Tibial nerve (tissue), 4 donors: ENCODE results near the gene NPIPB2. TPM values are rescaled to one million over a fixed set of nuclear protein-coding genes. Genes with fewer than 3 reads are reported as not detected.
"Not testable (repeated sequence)": the region's sequence is repeated elsewhere in the genome, so short reads cannot be mapped to it uniquely, and the experiment has no call there.

Experiments
- DNase-seq, 2 donors: peaks; one replicate each; pipeline ENCODE4 v3.0.0-alpha.2; 2019; ENCODE audit warnings: low spot score in 2 of 2
- H3K27ac ChIP-seq, 4 donors: fragments of 200-600 bp; sonication (generic) in 3 of 4; one replicate each; pipeline ENCODE4 v1.5.1; 2017 to 2019; ENCODE audit warnings: mild to moderate bottlenecking in 1 of 4
- H3K27me3 ChIP-seq, 2 donors: fragments of 200-600 bp; sonication (generic) in 1 of 2; one replicate each; pipeline versions ENCODE4 v1.5.1 to v1.6.0; 2017 to 2019
- H3K36me3 ChIP-seq, 3 donors: fragments of 200-600 bp; sonication (generic); one replicate each; pipeline ENCODE4 v1.5.1; 2018 to 2019
- H3K4me1 ChIP-seq, 4 donors: fragments of 200-600 bp; sonication (generic) in 3 of 4; one replicate each; pipeline ENCODE4 v1.5.1; 2017 to 2019
- H3K4me3 ChIP-seq, 4 donors: fragments of 200-600 bp; sonication (generic) in 3 of 4; one replicate each; pipeline ENCODE4 v1.5.1; 2017 to 2019; ENCODE audit warnings: mild to moderate bottlenecking in 1 of 4, moderate library complexity in 1 of 4
- H3K9me3 ChIP-seq, 4 donors: fragments of 200-600 bp; sonication (generic) in 3 of 4; one replicate each; pipeline ENCODE4 v1.5.1; 2017 to 2019
- CTCF ChIP-seq, 5 experiments: fragments of 200-600 bp in 3 of 5; fragments of 450-650 bp in 2 of 5; sonication (generic) in 3 of 5; IDR thresholded peaks; one replicate each; pipeline ENCODE4 v1.5.1; 2016 to 2019; ENCODE audit warnings: antibody characterized with exemption in 5 of 5, mild to moderate bottlenecking in 3 of 5, moderate library complexity in 2 of 5
- EP300 ChIP-seq, 2 donors: sonication (generic); formaldehyde crosslinking; IDR thresholded peaks; one replicate each; pipeline ENCODE4 v1.6.1; 2017; ENCODE audit warnings: antibody characterized with exemption in 2 of 2, mild to moderate bottlenecking in 1 of 2
- POLR2A ChIP-seq, 2 donors: fragments of 450-650 bp; IDR thresholded peaks; one replicate each; pipeline ENCODE4 v1.6.1; 2017; ENCODE audit warnings: antibody characterized with exemption in 2 of 2, mild to moderate bottlenecking in 2 of 2, moderate library complexity in 2 of 2
- WGBS, 2 donors: methylation state at CpG; one replicate each; pipeline ENCODE4 v1.1.5; 2018; 5-methylcytosine and 5-hydroxymethylcytosine counted together
- total RNA-seq, 4 donors: library from RNA; depleted of rRNA; stranded (reverse); fragments of >200 nt; gene quantifications; one replicate each; pipeline ENCODE4 v1.1.0, GENCODE V29; 2016

Gene NPIPB2
- total RNA-seq, 4 donors from 2014 or later = 6.8 to 12.6 (median 8.3) TPM

DNA sequence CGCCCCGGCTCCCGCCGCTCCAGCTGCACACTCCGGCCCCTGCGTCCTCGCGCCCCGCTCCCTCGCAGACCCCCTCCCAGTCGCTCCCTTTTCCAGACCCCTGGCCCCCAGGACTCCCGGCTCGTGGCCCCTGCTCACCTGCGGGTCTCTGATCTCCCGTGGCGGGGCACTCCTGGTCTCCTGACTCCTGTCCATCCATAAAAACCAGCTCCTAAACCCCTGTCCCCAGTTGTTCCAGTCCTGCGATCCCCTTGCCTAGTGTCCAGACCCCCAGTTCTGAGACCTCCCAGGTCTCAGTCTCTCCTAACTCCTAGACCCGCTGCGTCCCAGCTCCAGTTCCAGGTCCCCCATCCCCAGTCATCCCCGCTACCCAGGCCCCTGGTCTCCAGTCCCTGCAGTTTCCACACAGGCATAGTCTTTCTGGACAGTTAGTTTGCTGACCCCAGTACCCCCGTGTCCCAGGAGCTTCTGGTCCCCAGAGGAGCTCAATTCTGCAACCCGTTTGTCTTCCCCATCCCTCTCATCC is 35.1 kb upstream of the NPIPB2 start:
- H3K36me3 ChIP-seq = peaks cover 0 to 4% (median 0%) of the 10 kb centered on the region in 3 donors
- no peaks in the 10 kb centered on the region for H3K9me3 ChIP-seq
- H3K4me1 ChIP-seq = peaks cover 0 to 28% (median 14%) of the 10 kb centered on the region in 4 donors
- H3K27me3 ChIP-seq = no peaks in the 10 kb centered on the region
- peak overlapping the region; percentile 68 to 88 (median 79) for H3K4me3 ChIP-seq
- DNase-seq = no peak
- WGBS, 2 donors = 1 to 2% methylated on average over 18 to 21 of the region's 22 CpGs
- TF ChIP-seq POLR2A (IDR thresholded peaks at IDR 0.05) (no peak), CTCF (IDR thresholded peaks at IDR 0.05) (no peak), EP300 (IDR thresholded peaks at IDR 0.05) (no peak)
- peak overlapping the region; percentile 53 to 88 (median 78) for H3K27ac ChIP-seq

- WGBS, 2 donors = 92 to 93% methylated on average over 5 of the region's 5 CpGs
- H3K27me3 ChIP-seq = no peaks in the 10 kb centered on the region
- H3K9me3 ChIP-seq = no peaks in the 10 kb centered on the region
- H3K4me1 ChIP-seq = peaks cover 0 to 21% (median 14%) of the 10 kb centered on the region in 4 donors
- TF ChIP-seq POLR2A (IDR thresholded peaks at IDR 0.05) (no peak), CTCF (IDR thresholded peaks at IDR 0.05) (no peak), EP300 (IDR thresholded peaks at IDR 0.05) (no peak)
- H3K36me3 ChIP-seq = peaks cover 0 to 4% (median 0%) of the 10 kb centered on the region in 3 donors
- H3K27ac ChIP-seq = no peak overlapping the region
- no peak overlapping the region for H3K4me3 ChIP-seq
- DNase-seq = no peak
These were observed 31.2 kb upstream of the NPIPB2 start for GRCh38 chr16:11973070-11973469.

GRCh38 chr16:11972128-11972527 is 30.3 kb upstream of the NPIPB2 start:
- DNase-seq = no peak
- no peak overlapping the region for H3K27ac ChIP-seq
- no peaks in the 10 kb centered on the region for H3K27me3 ChIP-seq
- TF ChIP-seq CTCF (IDR thresholded peaks at IDR 0.05) (no peak), EP300 (IDR thresholded peaks at IDR 0.05) (no peak), POLR2A (IDR thresholded peaks at IDR 0.05) (no peak)
- H3K4me3 ChIP-seq = no peak overlapping the region
- no peaks in the 10 kb centered on the region for H3K9me3 ChIP-seq
- H3K36me3 ChIP-seq = peaks cover 0 to 4% (median 0%) of the 10 kb centered on the region in 3 donors
- H3K4me1 ChIP-seq = peaks cover 0 to 11% (median 8%) of the 10 kb centered on the region in 4 donors
- 60 to 85% methylated on average over 11 of the region's 11 CpGs for WGBS, 2 donors

GRCh38 chr16:11970292-11970691 is 28.4 kb upstream of the NPIPB2 start:
- not testable (repeated sequence) for DNase-seq, H3K27ac ChIP-seq, H3K36me3 ChIP-seq, H3K4me3 ChIP-seq, H3K9me3 ChIP-seq, H3K4me1 ChIP-seq, H3K27me3 ChIP-seq
- 93 to 97% methylated on average over 5 of the region's 5 CpGs for WGBS, 2 donors

- H3K27ac ChIP-seq = no peak overlapping the region
- TF ChIP-seq POLR2A (IDR thresholded peaks at IDR 0.05) (no peak), EP300 (IDR thresholded peaks at IDR 0.05) (no peak), CTCF (IDR thresholded peaks at IDR 0.05) (no peak)
- no peaks in the 10 kb centered on the region for H3K9me3 ChIP-seq
- 80 to 87% methylated on average over 3 of the region's 3 CpGs for WGBS, 2 donors
- H3K36me3 ChIP-seq = no peaks in the 10 kb centered on the region
- H3K4me3 ChIP-seq = no peak overlapping the region
- H3K4me1 ChIP-seq = peaks cover 0 to 5% (median 0%) of the 10 kb centered on the region in 4 donors
- no peak for DNase-seq
- H3K27me3 ChIP-seq = no peaks in the 10 kb centered on the region
These were observed 26.7 kb upstream of the NPIPB2 start for GRCh38 chr16:11968577-11968976.
